ENCODE results near the gene LIPG. TPM values are rescaled to one million over a fixed set of nuclear protein-coding genes. Genes with fewer than 3 reads are reported as not detected.
A peak's percentile ranks its signal among the peaks of the same experiment; 100 is the strongest.
"Not testable (repeated sequence)": the region's sequence is repeated elsewhere in the genome, so short reads cannot be mapped to it uniquely, and the experiment has no call there.

Gene LIPG
- 86.7 and 87.5 TPM in 2 replicates for total RNA-seq (2022)
- percentile 87 among the genes with signal in this experiment for Bru-seq, nascent RNA
- BruChase-seq, experiment 1, labeled RNA remaining after a 2-hour chase: percentile 90 among the genes with signal in this experiment
- BruChase-seq, experiment 2, labeled RNA remaining after a 6-hour chase: percentile 84 among the genes with signal in this experiment
- long read RNA-seq, full-length matches to known transcripts: 37 of 60 reads
- long read RNA-seq, partial matches to known transcripts: 17 of 60 reads
- long read RNA-seq, other reads (novel, unspliced or antisense): 6 of 60 reads

- peak within 1 kb of the TSS; percentile 98 for H3K4me3 Mint-ChIP-seq (ENCODE audit: unreplicated experiment)
- CTCF ChIA-PET: interaction anchor here (0.8 to 1.0 kb wide), 2 partner anchors 169 to 205 kb away, joined by 3 read pairs; no protein-coding TSS in a partner anchor
- peak within 1 kb of the TSS; percentile 92 for H3K27ac Mint-ChIP-seq (ENCODE audit: unreplicated experiment)
- BruUV-seq (replicated peaks): TSS peak; percentile 68
- no peaks in the 10 kb centered on the region for H3K4me1 Mint-ChIP-seq (ENCODE audit: low read depth, unreplicated experiment)
- Histone ChIP-seq H3K27me3 (replicated peaks; ENCODE audit: control insufficient read depth, insufficient read depth, low read length) (no peaks in the 10 kb centered on the region), H3K4me1 (no peaks in the 10 kb centered on the region), H3K36me3 (ENCODE audit: control insufficient read depth, insufficient read depth, low read length) (no peaks in the 10 kb centered on the region), H3K4me3 (ENCODE audit: low read depth, low read length) (peak within 1 kb of the TSS; percentile 56), H3K9me3 (no peaks in the 10 kb centered on the region)
- H3K27me3 Mint-ChIP-seq (ENCODE audit: insufficient read depth, unreplicated experiment): no peaks in the 10 kb centered on the region
- POLR2A ChIA-PET: interaction anchor here (0.6 to 0.7 kb wide), 2 partner anchors 85 to 165 kb away, joined by 3 read pairs; no protein-coding TSS in a partner anchor
- no peak for TF ChIP-seq CTCF (IDR thresholded peaks at IDR 0.05; ENCODE audit: insufficient read depth in 1 of 2, low read depth in 1 of 2, low read length in 1 of 2, severe bottlenecking in 1 of 2, unreplicated experiment in 1 of 2)
- peaks cover 34% of the 10 kb centered on the region for H3K36me3 Mint-ChIP-seq (ENCODE audit: insufficient read depth, unreplicated experiment)
- H3K9me3 Mint-ChIP-seq (ENCODE audit: unreplicated experiment): no peaks in the 10 kb centered on the region
- peak; percentile 82 to 84 for DNase-seq
- intact Hi-C loops (cut with micrococcal nuclease; ENCODE audit: unreplicated experiment): loop anchor here (2.0 to 5.0 kb wide), 5 partner anchors 34 to 297 kb away; no protein-coding TSS in a partner anchor
These were observed at the start of gene LIPG for GRCh38 chr18:49561289-49562193. TSS of gene LIPG (plus strand) at chr18:49562057. CDS start at chr18:49562309, 252 bp downstream.

GRCh38 chr18:49512876-49513275, 49.0 kb upstream of the LIPG start:
- H3K4me1 ChIP-seq; H3K4me1 Mint-ChIP-seq (ENCODE audit: low read depth, unreplicated experiment); H3K36me3 Mint-ChIP-seq (ENCODE audit: insufficient read depth, unreplicated experiment); CTCF ChIA-PET; H3K27ac Mint-ChIP-seq (ENCODE audit: unreplicated experiment); POLR2A ChIA-PET; H3K4me3 ChIP-seq (ENCODE audit: low read depth, low read length); H3K4me3 Mint-ChIP-seq (ENCODE audit: unreplicated experiment); H3K27me3 ChIP-seq (replicated peaks; ENCODE audit: control insufficient read depth, insufficient read depth, low read length); BruUV-seq (replicated peaks); H3K9me3 ChIP-seq; H3K9me3 Mint-ChIP-seq (ENCODE audit: unreplicated experiment); H3K27me3 Mint-ChIP-seq (ENCODE audit: insufficient read depth, unreplicated experiment); H3K36me3 ChIP-seq (ENCODE audit: control insufficient read depth, insufficient read depth, low read length); DNase-seq: not testable (repeated sequence)
- intact Hi-C loops (cut with micrococcal nuclease; ENCODE audit: unreplicated experiment): loop anchor here (5.0 kb wide), 1 partner anchor 49 kb away; the partner anchor contains the start of gene LIPG

GRCh38 chr18:49514577-49514976, 47.3 kb upstream of the LIPG start:
- Histone ChIP-seq H3K4me1 (no peaks in the 10 kb centered on the region), H3K9me3 (no peaks in the 10 kb centered on the region), H3K36me3 (ENCODE audit: control insufficient read depth, insufficient read depth, low read length) (no peaks in the 10 kb centered on the region), H3K4me3 (ENCODE audit: low read depth, low read length) (no peak overlapping the region), H3K27me3 (replicated peaks; ENCODE audit: control insufficient read depth, insufficient read depth, low read length) (no peaks in the 10 kb centered on the region)
- no peaks in the 10 kb centered on the region for H3K27me3 Mint-ChIP-seq (ENCODE audit: insufficient read depth, unreplicated experiment)
- H3K36me3 Mint-ChIP-seq (ENCODE audit: insufficient read depth, unreplicated experiment): no peaks in the 10 kb centered on the region
- intact Hi-C loops (cut with micrococcal nuclease; ENCODE audit: unreplicated experiment): loop anchor here (5.0 kb wide), 1 partner anchor 48 kb away; the partner anchor contains the start of gene LIPG
- no peaks in the 10 kb centered on the region for H3K9me3 Mint-ChIP-seq (ENCODE audit: unreplicated experiment)
- H3K4me3 Mint-ChIP-seq (ENCODE audit: unreplicated experiment): no peak overlapping the region
- H3K27ac Mint-ChIP-seq (ENCODE audit: unreplicated experiment): no peak overlapping the region
- POLR2A ChIA-PET: no interaction called here
- DNase-seq: peak; percentile 23 to 55
- no peak for TF ChIP-seq CTCF (IDR thresholded peaks at IDR 0.05; ENCODE audit: insufficient read depth in 1 of 2, low read depth in 1 of 2, low read length in 1 of 2, severe bottlenecking in 1 of 2, unreplicated experiment in 1 of 2)
- CTCF ChIA-PET: interaction anchor here (0.5 kb wide), 1 partner anchor 42 kb away, joined by 8 read pairs; no protein-coding TSS in a partner anchor
- no peaks in the 10 kb centered on the region for H3K4me1 Mint-ChIP-seq (ENCODE audit: low read depth, unreplicated experiment)
- no TSS peak for BruUV-seq (replicated peaks)

- H3K4me3 ChIP-seq (ENCODE audit: low read depth, low read length); H3K36me3 ChIP-seq (ENCODE audit: control insufficient read depth, insufficient read depth, low read length); H3K9me3 Mint-ChIP-seq (ENCODE audit: unreplicated experiment); DNase-seq; H3K4me3 Mint-ChIP-seq (ENCODE audit: unreplicated experiment); H3K4me1 Mint-ChIP-seq (ENCODE audit: low read depth, unreplicated experiment); H3K36me3 Mint-ChIP-seq (ENCODE audit: insufficient read depth, unreplicated experiment); H3K4me1 ChIP-seq; BruUV-seq (replicated peaks); CTCF ChIA-PET; H3K9me3 ChIP-seq; POLR2A ChIA-PET; H3K27me3 Mint-ChIP-seq (ENCODE audit: insufficient read depth, unreplicated experiment); intact Hi-C loops (cut with micrococcal nuclease; ENCODE audit: unreplicated experiment); H3K27ac Mint-ChIP-seq (ENCODE audit: unreplicated experiment); H3K27me3 ChIP-seq (replicated peaks; ENCODE audit: control insufficient read depth, insufficient read depth, low read length): not testable (repeated sequence)
These were observed 46.9 kb upstream of the LIPG start for GRCh38 chr18:49515003-49515402.
